PC-3 (cell line): Measurements from ENCODE around the gene RPS26.

Experiments used
- EZH2 ChIP-seq: fragments of 300-600 bp; sonication (generic); IDR thresholded peaks from one replicate; pipeline ENCODE4 v1.6.1; 2017; ENCODE audit warnings: antibody characterized with exemption, mild to moderate bottlenecking, low read length; ENCODE audit not compliant: unreplicated experiment
- EZH2phosphoT487 ChIP-seq: fragments of 300-600 bp; sonication (generic); IDR thresholded peaks from 2 replicates; pipeline ENCODE4 v1.6.1; 2018; ENCODE audit warnings: mild to moderate bottlenecking, antibody characterized with exemption, low read length, borderline replicate concordance
- TF ChIP-seq, protein P1 (sequence below): fragments of 300-600 bp; sonication (generic); conservative IDR thresholded peaks from 2 replicates; pipeline ENCODE4 v1.5.1; 2017; ENCODE audit warnings: antibody characterized with exemption, low read depth, mild to moderate bottlenecking, low read length

DNA sequence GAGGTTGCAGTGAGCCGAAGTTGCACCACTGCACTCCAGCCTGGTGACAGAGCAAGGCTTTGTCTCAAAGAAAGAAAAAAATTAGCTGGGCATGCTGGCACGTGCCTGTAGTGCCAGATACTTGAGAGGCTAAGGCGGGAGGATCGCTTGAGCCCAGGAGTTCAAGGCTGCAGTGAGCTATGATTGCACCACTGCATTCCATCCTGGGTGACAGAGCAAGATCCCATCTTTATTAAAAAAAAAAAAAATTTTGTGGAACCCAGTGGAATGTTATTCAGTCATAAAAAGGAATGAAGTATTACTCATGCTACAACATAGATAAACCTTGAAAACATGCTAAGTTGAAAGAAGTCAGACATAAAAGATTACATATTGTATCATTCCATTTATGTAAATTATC is 29.9 kb downstream of the RPS26 start:
- TF ChIP-seq, protein P1, sequence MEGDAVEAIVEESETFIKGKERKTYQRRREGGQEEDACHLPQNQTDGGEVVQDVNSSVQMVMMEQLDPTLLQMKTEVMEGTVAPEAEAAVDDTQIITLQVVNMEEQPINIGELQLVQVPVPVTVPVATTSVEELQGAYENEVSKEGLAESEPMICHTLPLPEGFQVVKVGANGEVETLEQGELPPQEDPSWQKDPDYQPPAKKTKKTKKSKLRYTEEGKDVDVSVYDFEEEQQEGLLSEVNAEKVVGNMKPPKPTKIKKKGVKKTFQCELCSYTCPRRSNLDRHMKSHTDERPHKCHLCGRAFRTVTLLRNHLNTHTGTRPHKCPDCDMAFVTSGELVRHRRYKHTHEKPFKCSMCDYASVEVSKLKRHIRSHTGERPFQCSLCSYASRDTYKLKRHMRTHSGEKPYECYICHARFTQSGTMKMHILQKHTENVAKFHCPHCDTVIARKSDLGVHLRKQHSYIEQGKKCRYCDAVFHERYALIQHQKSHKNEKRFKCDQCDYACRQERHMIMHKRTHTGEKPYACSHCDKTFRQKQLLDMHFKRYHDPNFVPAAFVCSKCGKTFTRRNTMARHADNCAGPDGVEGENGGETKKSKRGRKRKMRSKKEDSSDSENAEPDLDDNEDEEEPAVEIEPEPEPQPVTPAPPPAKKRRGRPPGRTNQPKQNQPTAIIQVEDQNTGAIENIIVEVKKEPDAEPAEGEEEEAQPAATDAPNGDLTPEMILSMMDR: no peak
- TF ChIP-seq EZH2phosphoT487 (no peak), EZH2 (no peak)
